ENCODE measurements around the gene ANKRD63. TPM values are rescaled to one million over a fixed set of nuclear protein-coding genes. Genes with fewer than 3 reads are reported as not detected.

The ANKRD63 gene
- polyA plus RNA-seq, 4 donors, result 0.04 to 0.16 TPM; not detected in 2

DNA sequence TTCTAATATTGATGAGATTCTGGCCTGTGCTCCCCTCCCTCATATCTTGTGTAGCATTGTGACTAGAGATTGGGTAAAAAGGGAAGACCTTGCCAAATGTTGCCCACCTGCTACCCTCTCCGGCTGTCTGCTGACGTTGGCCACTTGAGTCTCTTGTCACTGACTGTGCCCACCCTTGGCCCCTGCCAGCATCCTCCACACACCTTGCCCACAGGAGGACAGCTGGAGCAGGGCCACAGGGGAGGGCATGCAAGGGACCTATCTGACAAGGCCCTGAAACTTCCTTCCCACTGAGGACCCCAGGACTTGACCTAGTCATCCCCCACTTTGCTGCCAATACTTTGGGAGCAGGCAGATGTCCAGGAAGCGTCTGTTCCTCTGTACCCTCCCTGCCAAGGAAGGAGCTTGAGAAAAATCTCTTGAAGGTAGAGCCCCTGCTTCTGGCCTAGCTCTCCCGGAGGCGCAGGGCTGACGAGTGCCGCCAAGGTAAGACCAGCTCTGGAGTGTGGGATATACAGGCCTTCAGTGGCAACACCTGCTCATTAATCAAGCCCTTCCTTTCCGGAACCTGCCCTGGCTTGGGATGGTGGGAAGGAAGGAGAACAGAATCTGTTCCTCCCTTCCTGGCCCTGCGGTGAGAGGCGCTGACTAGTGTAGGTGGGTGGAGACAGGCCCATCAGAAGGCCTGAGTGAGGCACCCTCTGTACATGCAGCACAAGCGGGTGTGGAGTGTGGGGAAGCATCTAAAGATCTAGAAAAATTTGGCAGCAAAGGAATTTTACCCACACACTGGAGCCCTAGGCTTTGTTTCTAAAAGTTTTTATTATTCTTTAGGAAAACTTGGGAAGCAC, 48.9 kb downstream of the ANKRD63 start:
- DNase-seq (no peak), FAIRE-seq (no peak)
- H3K9me3 ChIP-seq (ENCODE audit: control insufficient read depth in 2 of 2, insufficient read depth in 1 of 2, low read depth in 1 of 2, low read length in 1 of 2), result no peaks in the 10 kb centered on the region
- H3K4me3 ChIP-seq (ENCODE audit: low read depth in 1 of 3, low read length in 3 of 3), result no peak overlapping the region
- no peak overlapping the region for H3K27ac ChIP-seq (ENCODE audit: low read depth in 1 of 3, low read length in 2 of 3)
- H3K4me1 ChIP-seq (ENCODE audit: control insufficient read depth in 3 of 3, insufficient read depth in 2 of 3, low read depth in 1 of 3, low read length in 2 of 3), result peaks cover 0 to 8% (median 0%) of the 10 kb centered on the region in 3 donors
- 94 to 95% (median 94%) methylated on average over 11 of the region's 11 CpGs for WGBS, 3 donors
- H3K27me3 ChIP-seq (ENCODE audit: control insufficient read depth in 3 of 3, insufficient read depth in 3 of 3, low read length in 3 of 3), result peaks cover 0 to 9% (median 0%) of the 10 kb centered on the region in 3 donors
- H3K36me3 ChIP-seq (ENCODE audit: control insufficient read depth in 3 of 3, insufficient read depth in 2 of 3, low read depth in 1 of 3, low read length in 3 of 3), result no peaks in the 10 kb centered on the region

DNA sequence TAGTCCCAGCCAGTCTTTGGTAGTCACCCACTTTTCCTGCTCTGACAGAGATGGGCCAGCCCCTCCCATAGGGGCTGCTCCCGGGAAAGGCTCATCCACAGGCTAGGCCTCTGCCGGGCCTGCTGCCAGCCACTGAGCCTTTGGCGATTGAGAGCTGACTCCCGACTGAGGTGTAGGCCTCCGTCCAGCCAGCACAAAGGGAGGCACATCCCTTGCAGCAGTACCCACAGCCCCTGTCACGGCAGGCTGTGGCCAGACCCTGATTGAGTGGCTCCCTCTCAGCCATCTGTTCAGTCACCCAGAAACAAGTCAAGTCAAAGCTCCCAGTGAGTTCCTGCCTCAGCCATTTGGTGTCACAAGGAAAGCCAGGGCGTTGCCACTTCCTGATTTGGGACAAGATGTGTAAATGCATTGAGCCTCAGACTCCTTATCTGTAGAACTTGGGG, 50.2 kb downstream of the ANKRD63 start:
- FAIRE-seq (no peak), DNase-seq (no peak)
- Histone ChIP-seq H3K4me1 (ENCODE audit: control insufficient read depth in 3 of 3, insufficient read depth in 2 of 3, low read depth in 1 of 3, low read length in 2 of 3) (no peaks in the 10 kb centered on the region), H3K4me3 (ENCODE audit: low read depth in 1 of 3, low read length in 3 of 3) (no peak overlapping the region), H3K36me3 (ENCODE audit: control insufficient read depth in 3 of 3, insufficient read depth in 2 of 3, low read depth in 1 of 3, low read length in 3 of 3) (peaks cover 0 to 3% (median 0%) of the 10 kb centered on the region in 3 donors), H3K27ac (ENCODE audit: low read depth in 1 of 3, low read length in 2 of 3) (no peak overlapping the region), H3K9me3 (ENCODE audit: control insufficient read depth in 2 of 2, insufficient read depth in 1 of 2, low read depth in 1 of 2, low read length in 1 of 2) (no peaks in the 10 kb centered on the region), H3K27me3 (ENCODE audit: control insufficient read depth in 3 of 3, insufficient read depth in 3 of 3, low read length in 3 of 3) (no peaks in the 10 kb centered on the region)
- 60 to 74% (median 62%) methylated on average over 7 of the region's 7 CpGs for WGBS, 3 donors

Other genes starting within 250 kb of the ANKRD63 start
- gene SRP14, start 243.9 kb downstream of the ANKRD63 start, polyA plus RNA-seq, result 100 to 1,000 TPM; 261 to 329 (median 300) TPM
- 10 to 100 TPM in 3 of 4 donors, 1 to 10 TPM in 1; 4.4 to 19.2 (median 14.0) TPM for gene BMF, start 174.2 kb downstream of the ANKRD63 start, polyA plus RNA-seq
- gene BUB1B, start 122.0 kb downstream of the ANKRD63 start, polyA plus RNA-seq, result 10 to 100 TPM in 1 of 4 donors, 1 to 10 TPM in 3; 1.1 to 15.6 (median 5.5) TPM
- 10 to 100 TPM in 1 of 4 donors, 1 to 10 TPM in 1, under 1 TPM in 2; 0.67 to 16.4 (median 2.9) TPM for gene PAK6, start 44.0 kb downstream of the ANKRD63 start, polyA plus RNA-seq
- 10 to 100 TPM in 1 of 4 donors, 1 to 10 TPM in 3; 5.6 to 11.4 (median 7.8) TPM for gene PLCB2, start 24.9 kb upstream of the ANKRD63 start, polyA plus RNA-seq
- 10 to 100 TPM in 1 of 4 donors, 1 to 10 TPM in 3; 4.7 to 10.6 (median 6.5) TPM for gene INAFM2, start 40.6 kb upstream of the ANKRD63 start, polyA plus RNA-seq
- 1 to 10 TPM; 2.2 to 7.4 (median 4.6) TPM for gene CCDC9B, start 57.9 kb upstream of the ANKRD63 start, polyA plus RNA-seq
- gene PHGR1, start 68.0 kb upstream of the ANKRD63 start, polyA plus RNA-seq, result over 10,000 TPM in 2 of 4 donors, 1,000 to 10,000 TPM in 2; 1,899 to 32,483 (median 16,493) TPM
- 10 to 100 TPM in 1 of 4 donors, 1 to 10 TPM in 3; 2.2 to 12.2 (median 5.1) TPM for gene DISP2, start 75.2 kb upstream of the ANKRD63 start, polyA plus RNA-seq
- 10 to 100 TPM in 2 of 4 donors, 1 to 10 TPM in 2; 4.1 to 24.3 (median 12.9) TPM for gene KNSTRN, start 99.7 kb upstream of the ANKRD63 start, polyA plus RNA-seq
- 10 to 100 TPM; 20.0 to 58.3 (median 38.0) TPM for gene IVD, start 122.7 kb upstream of the ANKRD63 start, polyA plus RNA-seq
- gene BAHD1, start 157.9 kb upstream of the ANKRD63 start, polyA plus RNA-seq, result 10 to 100 TPM; 10.7 to 32.5 (median 12.5) TPM
- gene CHST14, start 187.9 kb upstream of the ANKRD63 start, polyA plus RNA-seq, result 10 to 100 TPM in 1 of 4 donors, 1 to 10 TPM in 2, under 1 TPM in 1; 0.45 to 11.3 (median 3.7) TPM